Esophagus (tissue), 2 donors: ENCODE results near the gene DIRAS1. TPM values are rescaled to one million over a fixed set of nuclear protein-coding genes. Genes with fewer than 3 reads are reported as not detected.
"Not testable (repeated sequence)": the region's sequence is repeated elsewhere in the genome, so short reads cannot be mapped to it uniquely, and the experiment has no call there.

Experiments used
- H3K27ac ChIP-seq, 2 donors: one replicate each; pipeline ENCODE4 v1.5.1; 2013; ENCODE audit warnings: low read depth in 2 of 2, mild to moderate bottlenecking in 2 of 2, inconsistent platforms in 1 of 2, low read length in 1 of 2, moderate library complexity in 1 of 2
- H3K27me3 ChIP-seq, 2 donors: one replicate each; pipeline ENCODE4 v1.6.1; 2013; ENCODE audit warnings: low read length in 2 of 2, control low read depth in 1 of 2, mild to moderate bottlenecking in 1 of 2; ENCODE audit not compliant: insufficient read depth in 2 of 2, control insufficient read depth in 1 of 2
- H3K36me3 ChIP-seq, 2 donors: one replicate each; pipeline ENCODE4 v1.6.1; 2013; ENCODE audit warnings: low read length in 1 of 2; ENCODE audit not compliant: control insufficient read depth in 2 of 2, insufficient read depth in 2 of 2
- H3K4me1 ChIP-seq, 2 donors: one replicate each; pipeline ENCODE4 v1.6.1; 2013; ENCODE audit warnings: low read length in 1 of 2; ENCODE audit not compliant: control insufficient read depth in 2 of 2, insufficient read depth in 2 of 2
- H3K4me3 ChIP-seq, 2 donors: one replicate each; pipeline ENCODE4 v1.5.1; 2013; ENCODE audit warnings: low read length in 2 of 2, mild to moderate bottlenecking in 2 of 2, low read depth in 1 of 2, moderate library complexity in 1 of 2
- H3K9me3 ChIP-seq, 2 donors: one replicate each; pipeline ENCODE4 v1.6.1; 2013; ENCODE audit warnings: mild to moderate bottlenecking in 2 of 2, low read depth in 1 of 2, low read length in 1 of 2, moderate library complexity in 1 of 2; ENCODE audit not compliant: control insufficient read depth in 2 of 2, insufficient read depth in 1 of 2
- WGBS, 2 donors: extraction: QIAGEN DNeasy Blood & Tissue Kit; methylation state at CpG; one replicate each; pipeline ENCODE4 v1.1.7; 2013; 5-methylcytosine and 5-hydroxymethylcytosine counted together
- polyA plus RNA-seq, 2 donors: library from polyadenylated mRNA; stranded (reverse); fragments of 200-250 nt; gene quantifications; one replicate each; pipeline ENCODE4 v1.2.3, GENCODE V29; 2013
- donor health status: healthy with polysubstance abuse.
- donor health status: Bipolar disorder and iron deficiency.

The DIRAS1 gene
- polyA plus RNA-seq, 2 donors = 1.2 to 1.9 TPM

DNA sequence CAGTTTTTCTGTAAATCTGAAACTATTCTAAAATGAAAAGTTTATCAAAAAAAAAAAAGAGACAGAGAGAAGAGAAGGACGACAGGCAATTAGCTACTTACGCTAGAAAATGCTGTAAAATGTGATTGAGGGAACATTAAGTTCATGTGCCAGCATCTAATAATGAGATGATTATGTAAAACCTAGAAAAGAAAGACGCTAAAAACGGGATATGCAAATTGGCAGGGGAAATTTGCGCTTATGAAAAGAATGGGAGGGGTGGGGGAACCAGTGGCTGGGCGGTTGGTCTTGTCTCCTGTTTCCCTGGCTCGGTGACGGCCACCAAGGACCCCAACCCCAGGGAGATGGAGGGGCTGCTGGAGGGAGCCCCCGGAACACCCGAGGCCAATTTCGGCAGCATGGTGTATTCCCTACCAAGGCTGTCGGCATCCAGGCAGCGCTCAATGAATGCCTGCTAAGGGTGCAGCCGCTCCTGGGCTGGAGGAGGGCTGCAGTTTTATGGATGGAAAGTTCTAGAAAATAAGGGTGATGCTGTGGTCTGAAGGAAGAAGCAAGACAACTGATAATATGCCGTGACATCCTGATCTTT lies 52.9 kb downstream of the DIRAS1 start:
- WGBS, 2 donors = 78 to 86% methylated on average over 15 of the region's 15 CpGs
- H3K27me3 ChIP-seq = no peaks in the 10 kb centered on the region
- H3K9me3 ChIP-seq = no peaks in the 10 kb centered on the region
- no peaks in the 10 kb centered on the region for H3K36me3 ChIP-seq
- no peak overlapping the region for H3K27ac ChIP-seq
- H3K4me1 ChIP-seq = peaks cover 0 to 8% of the 10 kb centered on the region in 2 donors
- H3K4me3 ChIP-seq = no peak overlapping the region

- WGBS, 2 donors = 92 to 94% methylated on average over 10 of the region's 10 CpGs
- H3K27ac ChIP-seq, H3K9me3 ChIP-seq, H3K4me3 ChIP-seq, H3K36me3 ChIP-seq, H3K4me1 ChIP-seq, H3K27me3 ChIP-seq: not testable (repeated sequence)
Measured at GRCh38 chr19:2667349-2667748, 53.8 kb downstream of the DIRAS1 start.

DNA sequence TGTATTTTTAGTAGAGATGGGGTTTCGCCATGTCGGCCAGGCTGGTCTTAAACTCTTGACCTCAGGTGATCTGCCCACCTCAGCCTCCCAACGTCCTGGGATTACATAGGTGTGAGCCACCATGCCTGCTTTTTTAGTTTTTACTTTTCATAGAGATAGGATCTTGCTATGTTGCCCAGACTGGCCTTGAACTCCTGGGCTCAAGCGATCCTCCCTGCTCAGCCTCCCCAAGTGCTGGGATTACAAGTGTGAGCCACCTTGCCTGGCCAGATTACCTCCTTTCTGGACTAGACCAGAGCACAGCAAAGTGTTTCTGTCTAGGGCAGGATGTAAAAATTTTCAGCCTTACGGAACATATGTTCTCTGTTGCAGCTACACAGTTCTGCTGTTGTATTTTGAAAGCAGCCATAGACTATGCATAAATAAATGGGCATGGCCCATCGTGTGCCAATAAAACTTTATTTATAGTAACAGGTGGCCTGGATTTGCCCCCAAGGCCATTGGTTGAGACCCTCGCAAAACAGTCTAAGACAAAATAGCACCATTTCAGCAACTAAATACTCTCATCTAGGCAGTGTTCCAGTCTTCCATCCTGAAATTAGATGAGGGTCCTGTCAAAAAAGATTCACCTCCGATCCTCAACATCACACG lies 54.7 kb downstream of the DIRAS1 start:
- 90% methylated on average over 9 of the region's 9 CpGs for WGBS, 2 donors
- H3K4me1 ChIP-seq = peaks cover 0 to 8% of the 10 kb centered on the region in 2 donors
- no peak overlapping the region for H3K27ac ChIP-seq
- H3K4me3 ChIP-seq = no peak overlapping the region
- peaks cover 0 to 3% of the 10 kb centered on the region in 2 donors for H3K9me3 ChIP-seq
- H3K27me3 ChIP-seq = no peaks in the 10 kb centered on the region
- no peaks in the 10 kb centered on the region for H3K36me3 ChIP-seq

GRCh38 chr19:2665103-2665502 lies 56.1 kb downstream of the DIRAS1 start:
- no peaks in the 10 kb centered on the region for H3K27me3 ChIP-seq
- H3K27ac ChIP-seq = no peak overlapping the region
- peaks cover 0 to 4% of the 10 kb centered on the region in 2 donors for H3K4me1 ChIP-seq
- H3K36me3 ChIP-seq = no peaks in the 10 kb centered on the region
- peaks cover 0 to 3% of the 10 kb centered on the region in 2 donors for H3K9me3 ChIP-seq
- 89 to 90% methylated on average over 11 of the region's 11 CpGs for WGBS, 2 donors
- H3K4me3 ChIP-seq = no peak overlapping the region

Other genes starting within 250 kb of the DIRAS1 start
- gene GADD45B, start 245.2 kb downstream of the DIRAS1 start, polyA plus RNA-seq = 10 to 100 TPM; 37.6 to 62.6 TPM
- 1 to 10 TPM; 1.2 to 2.4 TPM for gene GNG7, start 18.7 kb downstream of the DIRAS1 start, polyA plus RNA-seq
- 10 to 100 TPM; 13.0 to 19.8 TPM for gene SLC39A3, start 18.6 kb upstream of the DIRAS1 start, polyA plus RNA-seq
- 10 to 100 TPM; 42.5 to 56.1 TPM for gene SGTA, start 61.9 kb upstream of the DIRAS1 start, polyA plus RNA-seq
- gene THOP1, start 64.1 kb upstream of the DIRAS1 start, polyA plus RNA-seq = 10 to 100 TPM; 56.5 to 77.4 TPM
- gene ZNF554, start 98.5 kb upstream of the DIRAS1 start, polyA plus RNA-seq = 1 to 10 TPM; 1.5 to 4.9 TPM
- 1 to 10 TPM; 1.2 to 2.4 TPM for gene ZNF555, start 120.1 kb upstream of the DIRAS1 start, polyA plus RNA-seq
- under 1 TPM; 0.49 to 0.78 TPM for gene ZNF556, start 146.0 kb upstream of the DIRAS1 start, polyA plus RNA-seq
- 1 to 10 TPM; 6.8 to 8.1 TPM for gene ZNF57, start 179.6 kb upstream of the DIRAS1 start, polyA plus RNA-seq
- gene ZNF77, start 223.6 kb upstream of the DIRAS1 start, polyA plus RNA-seq = 1 to 10 TPM; 2.6 TPM